ENCODE measurements around the gene PTH.

The PTH gene

GRCh38 chr11:13448876-13449275 lies 46.9 kb downstream of the PTH start:
- no peak for DNase-seq

- no peak for DNase-seq
Measured at GRCh38 chr11:13446444-13446843, 49.4 kb downstream of the PTH start.

- DNase-seq, result no peak
Measured at GRCh38 chr11:13445588-13445987, 50.2 kb downstream of the PTH start.

Measured in NCI-H748 treated with DMSO at 0.1 percent for 48 hours (cell line).